SIG-M5 treated with dmso at 0.1 percent for 504 hours (cell line): ENCODE measurements around the gene CUTC.
"Not testable (repeated sequence)": the region's sequence is repeated elsewhere in the genome, so short reads cannot be mapped to it uniquely, and the experiment has no call there.

Experiments used
- DNase-seq: peaks from one replicate; lab custom pipeline; 2025; ENCODE audit not compliant: unreplicated experiment; lab: John Stamatoyannopoulos, UW

The CUTC gene

DNA sequence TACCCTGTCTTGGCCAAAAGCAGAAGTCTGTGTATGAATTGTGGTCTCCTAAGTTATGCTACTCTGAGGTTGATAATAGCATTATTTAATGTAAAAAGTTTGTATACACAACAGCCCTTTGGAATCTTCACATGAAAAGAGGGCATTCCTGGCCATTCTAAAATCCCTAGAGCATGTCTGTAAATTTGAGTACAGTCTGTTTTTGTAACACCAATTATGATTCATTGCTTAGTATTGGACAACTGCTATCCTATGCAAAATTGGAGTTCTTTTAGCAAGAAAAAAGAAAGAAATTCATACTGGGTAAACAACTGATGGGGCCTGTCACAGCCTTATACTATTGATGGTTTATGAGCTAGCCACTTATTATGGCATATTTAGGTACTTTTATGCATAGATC, 10.2 kb downstream of the CUTC start:
- DNase-seq, result no peak

DNA sequence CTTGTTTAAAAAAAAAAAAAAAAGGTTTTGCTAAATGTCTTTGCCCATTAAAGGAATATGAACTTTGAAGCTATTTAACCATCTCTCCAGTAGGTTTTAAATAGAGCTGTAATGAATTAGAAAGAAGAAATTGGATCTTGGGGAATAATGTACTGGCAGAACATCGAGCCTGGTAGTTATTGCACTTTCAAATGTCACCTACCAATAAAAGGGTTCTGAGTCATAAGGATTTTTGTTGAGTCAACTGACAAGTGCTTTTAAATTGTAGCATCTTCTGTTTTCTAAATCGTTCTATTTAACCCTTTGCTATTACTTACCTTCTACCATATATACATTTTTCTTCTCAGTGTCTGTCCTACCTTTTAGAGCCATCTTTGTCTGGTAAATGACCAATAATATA, 10.7 kb downstream of the CUTC start:
- no peak for DNase-seq

GRCh38 chr10:99743841-99744240, 11.8 kb downstream of the CUTC start:
- no peak for DNase-seq

GRCh38 chr10:99746166-99746565, 14.1 kb downstream of the CUTC start:
- not testable (repeated sequence) for DNase-seq

GRCh38 chr10:99748823-99749451, 16.9 kb downstream of the CUTC start:
- DNase-seq, result no peak

DNA sequence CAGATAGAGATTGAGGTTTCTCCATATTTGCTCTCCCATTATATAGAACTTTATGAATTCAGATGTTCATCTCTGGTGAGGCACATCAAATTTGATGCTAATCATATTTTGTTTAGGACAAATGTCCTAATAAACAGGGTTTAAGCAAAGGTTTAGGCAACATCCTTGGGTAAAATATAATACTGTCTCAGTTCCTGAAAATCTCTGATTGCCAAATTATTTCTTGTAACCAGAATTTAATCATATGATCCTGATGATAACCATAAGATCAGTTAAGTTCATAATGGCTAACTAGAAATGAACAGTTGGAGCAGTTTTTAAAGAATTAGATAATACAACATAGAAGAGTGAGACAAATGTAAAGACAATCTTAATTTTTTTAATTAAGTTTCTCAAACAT, 18.6 kb downstream of the CUTC start:
- DNase-seq, result no peak

DNA sequence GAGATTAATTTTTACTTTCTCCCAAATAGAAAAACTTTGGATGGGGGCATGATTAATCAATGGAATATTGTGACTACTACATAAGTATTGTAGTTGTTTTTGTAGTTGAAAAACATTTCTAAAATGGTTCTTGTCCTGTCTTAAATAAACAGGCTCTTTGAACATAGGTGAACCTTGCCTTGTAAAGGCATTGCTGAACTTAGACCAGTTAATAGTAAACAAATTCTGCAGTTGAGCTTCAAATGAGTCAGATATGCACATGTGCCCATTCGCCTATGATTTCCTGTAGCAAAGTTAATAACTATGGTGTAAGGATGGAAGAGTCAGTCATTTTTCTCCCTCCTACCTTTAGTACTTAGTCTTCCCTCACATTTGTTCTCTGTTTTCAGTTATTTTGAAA, 22.6 kb downstream of the CUTC start:
- DNase-seq, result no peak

DNA sequence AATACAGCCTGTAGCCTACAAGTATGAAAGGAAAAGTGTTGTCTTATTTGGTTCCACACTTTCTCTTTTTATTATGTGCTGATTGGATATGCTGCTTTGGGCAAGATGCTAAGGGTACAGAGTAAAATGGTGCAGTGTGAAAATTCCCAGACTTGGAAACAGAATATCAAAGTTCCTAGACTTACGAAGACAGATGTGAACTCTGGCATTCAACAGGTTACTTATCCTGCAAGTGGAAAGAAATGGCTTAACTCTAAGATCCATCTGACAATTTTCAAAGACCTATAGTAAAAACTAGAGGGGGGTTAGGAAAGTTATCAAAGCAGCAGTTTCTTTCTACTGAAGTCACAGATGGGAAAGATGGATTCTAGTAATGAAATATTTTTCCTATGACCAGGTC, 24.1 kb downstream of the CUTC start:
- DNase-seq, result no peak

- no peak for DNase-seq
Measured at GRCh38 chr10:99758211-99758891, 26.3 kb downstream of the CUTC start.

DNA sequence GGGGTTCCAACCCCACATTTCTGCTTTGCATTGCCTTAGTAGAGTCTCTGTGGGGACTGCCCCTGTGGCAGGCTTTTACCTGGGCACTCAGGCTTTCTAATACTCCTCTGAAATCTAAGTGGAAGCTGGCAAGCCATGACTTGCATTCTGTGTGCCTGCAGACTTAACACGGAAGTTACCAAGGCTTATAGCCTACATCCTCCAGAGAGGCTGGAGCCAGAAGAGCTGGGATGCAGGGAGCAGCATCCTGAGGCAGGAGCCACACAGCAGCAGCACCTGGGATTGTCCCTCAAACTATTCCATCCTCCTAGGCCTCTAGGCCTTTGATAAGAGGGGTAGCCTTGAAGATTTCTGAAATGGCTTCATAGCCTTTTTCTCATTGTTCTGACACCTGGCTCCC, 28.3 kb downstream of the CUTC start:
- no peak for DNase-seq

GRCh38 chr10:99761365-99761764, 29.3 kb downstream of the CUTC start:
- DNase-seq, result no peak

DNA sequence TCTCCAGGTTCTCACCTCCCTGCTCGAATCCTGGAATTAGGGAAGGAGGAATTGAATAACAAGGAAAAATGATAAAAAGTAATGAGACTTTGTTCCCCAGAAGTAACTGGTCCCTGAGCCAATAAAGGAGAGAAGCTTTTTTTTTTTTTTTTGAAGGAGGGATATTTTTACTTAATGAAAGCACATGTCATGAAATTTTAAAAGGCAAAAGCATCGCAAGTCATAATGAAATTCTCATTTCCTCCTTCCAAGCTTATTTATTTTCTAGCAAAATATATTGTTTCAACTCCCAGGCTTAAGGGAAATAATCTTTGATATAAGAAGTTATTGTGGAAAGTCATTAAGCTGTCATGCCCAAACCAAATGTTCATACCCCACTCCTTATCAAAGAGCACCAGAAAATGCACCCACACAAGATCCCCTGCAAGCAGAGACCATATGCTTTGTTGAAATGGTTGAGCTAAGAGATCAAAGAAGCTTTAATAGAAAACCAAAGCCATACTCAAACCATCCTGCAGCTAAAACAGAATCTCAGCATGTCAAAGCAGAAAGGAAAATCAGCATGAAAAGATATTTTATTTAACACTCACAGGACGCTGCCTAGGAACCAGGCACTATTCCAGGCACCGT, 33.8 kb downstream of the CUTC start:
- no peak for DNase-seq

DNA sequence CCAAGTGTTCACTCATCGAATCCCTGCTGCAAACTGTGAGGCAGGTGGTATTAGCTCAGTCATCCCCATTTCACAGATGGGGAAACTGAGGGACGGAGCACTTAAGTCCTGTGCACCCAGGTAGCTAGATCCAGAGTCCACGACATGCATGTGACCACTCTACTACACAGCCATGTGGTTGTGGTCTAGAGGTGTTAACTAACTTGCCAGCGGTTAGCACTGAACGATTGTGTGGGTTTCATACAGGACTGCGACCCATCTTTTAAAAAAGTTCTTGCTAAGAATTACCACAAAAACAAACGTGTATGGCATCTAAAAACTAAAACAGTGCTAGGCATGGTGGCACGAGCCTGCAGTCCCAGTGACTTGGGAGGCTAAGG, 34.3 kb downstream of the CUTC start:
- DNase-seq, result no peak

- peak; percentile 12 for DNase-seq
Measured at GRCh38 chr10:99767901-99768300, 35.9 kb downstream of the CUTC start.

DNA sequence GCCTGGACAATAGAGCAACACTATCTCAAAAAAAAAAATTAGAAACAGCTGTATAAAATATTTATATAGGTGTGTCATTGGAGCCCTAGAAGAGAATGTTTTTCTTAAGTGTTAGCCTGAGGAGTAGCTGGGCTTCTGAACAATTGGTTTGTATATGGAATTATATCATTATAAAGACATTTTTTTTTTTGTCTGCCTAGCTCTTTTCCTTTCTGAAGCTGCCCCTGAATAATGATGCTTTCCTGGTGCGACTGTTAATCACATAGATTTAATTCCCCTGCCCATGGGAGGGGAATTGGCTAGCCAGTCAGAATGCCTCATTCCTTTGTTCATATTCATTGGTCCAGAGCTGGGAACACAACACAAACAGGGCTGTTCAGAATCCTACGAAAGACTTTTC, 36.5 kb downstream of the CUTC start:
- DNase-seq, result no peak

DNA sequence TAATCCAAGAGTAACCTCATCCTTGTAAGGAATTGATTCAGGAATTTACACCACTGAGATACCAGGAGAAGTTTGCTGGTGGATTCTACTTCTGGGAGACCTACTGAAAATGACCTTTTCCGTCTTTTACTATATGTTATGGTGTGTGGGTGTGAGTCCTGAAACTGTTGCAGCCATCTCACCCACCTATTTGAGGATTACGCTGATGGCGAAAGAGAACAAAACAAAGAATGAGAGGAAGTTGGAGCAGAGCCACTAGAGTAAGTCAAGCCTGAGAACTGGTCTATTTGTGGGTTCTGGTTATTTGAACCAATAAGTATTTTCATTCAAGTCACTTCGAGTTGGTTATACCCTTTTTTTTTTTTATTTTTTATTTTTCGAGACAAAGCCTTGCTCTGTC, 37.7 kb downstream of the CUTC start:
- no peak for DNase-seq

DNA sequence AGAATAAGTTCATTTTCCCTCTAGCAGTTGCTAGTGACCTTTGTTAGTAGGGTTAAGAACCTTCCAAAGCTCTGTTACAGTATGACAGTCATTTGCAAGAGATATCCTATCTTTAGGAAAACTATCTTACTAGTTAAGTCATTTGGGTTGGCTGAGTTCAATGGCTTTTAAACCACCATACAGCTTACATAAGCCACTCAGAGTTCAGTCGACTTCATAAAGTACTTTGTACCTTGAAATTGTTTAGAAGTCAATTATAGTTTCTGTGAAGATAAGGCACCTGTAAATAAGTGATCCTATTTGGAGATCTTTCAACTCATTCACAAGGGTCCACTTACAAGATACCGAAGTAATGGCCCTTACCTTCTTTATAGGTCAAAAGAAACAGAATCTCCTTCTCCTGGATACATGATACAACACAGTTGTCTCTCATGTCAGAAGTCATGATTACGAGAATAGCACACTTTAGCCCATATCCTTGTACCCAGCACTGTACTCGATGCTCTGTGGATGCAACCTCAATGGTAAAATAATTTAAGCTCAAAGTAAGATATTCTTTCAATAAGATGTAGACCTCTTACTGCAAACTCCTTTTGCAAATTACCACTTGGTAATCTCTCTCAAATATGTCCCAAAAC, 38.5 kb downstream of the CUTC start:
- DNase-seq, result no peak

GRCh38 chr10:99775850-99776249, 43.8 kb downstream of the CUTC start:
- peak; percentile 19 for DNase-seq

GRCh38 chr10:99777918-99778714, 46.1 kb downstream of the CUTC start:
- DNase-seq, result no peak

- DNase-seq, result peak; percentile 38
Measured at GRCh38 chr10:99779335-99779734, 47.3 kb downstream of the CUTC start.

DNA sequence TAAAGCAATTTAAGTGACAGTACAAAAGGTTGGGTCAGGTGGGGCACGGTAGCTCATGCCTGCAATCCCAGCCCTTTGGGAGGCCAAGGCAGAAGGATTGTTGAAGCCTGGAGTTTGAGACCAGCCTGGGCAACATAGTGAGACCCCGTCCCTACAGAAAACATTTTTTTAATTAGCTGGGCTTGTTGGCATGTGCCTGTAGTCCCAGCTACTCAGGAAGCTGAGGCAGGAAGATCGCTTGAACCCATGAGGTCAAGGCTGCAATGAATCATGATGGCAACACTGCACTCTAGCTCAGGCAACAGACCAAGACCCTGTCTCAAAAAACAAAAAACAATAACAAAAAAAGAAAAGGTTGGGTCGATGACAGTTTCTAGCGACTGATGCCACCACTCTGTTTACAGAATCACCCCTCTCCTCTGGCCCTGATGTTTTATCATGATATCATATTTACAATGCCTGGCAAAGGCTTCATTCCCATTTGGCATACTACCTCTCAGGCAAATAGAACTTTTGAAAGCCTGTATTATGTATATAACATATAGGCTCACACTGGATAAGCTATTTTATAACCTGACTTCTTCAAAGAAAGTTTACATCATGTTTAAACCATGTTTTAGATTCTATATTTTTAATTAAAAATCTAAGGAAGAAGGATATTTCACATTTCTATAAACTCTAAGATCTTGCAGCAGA, 49.8 kb downstream of the CUTC start:
- no peak for DNase-seq
